ENCODE data around the gene DHRS4L2.
"Not testable (repeated sequence)": the region's sequence is repeated elsewhere in the genome, so short reads cannot be mapped to it uniquely, and the experiment has no call there.

DNA sequence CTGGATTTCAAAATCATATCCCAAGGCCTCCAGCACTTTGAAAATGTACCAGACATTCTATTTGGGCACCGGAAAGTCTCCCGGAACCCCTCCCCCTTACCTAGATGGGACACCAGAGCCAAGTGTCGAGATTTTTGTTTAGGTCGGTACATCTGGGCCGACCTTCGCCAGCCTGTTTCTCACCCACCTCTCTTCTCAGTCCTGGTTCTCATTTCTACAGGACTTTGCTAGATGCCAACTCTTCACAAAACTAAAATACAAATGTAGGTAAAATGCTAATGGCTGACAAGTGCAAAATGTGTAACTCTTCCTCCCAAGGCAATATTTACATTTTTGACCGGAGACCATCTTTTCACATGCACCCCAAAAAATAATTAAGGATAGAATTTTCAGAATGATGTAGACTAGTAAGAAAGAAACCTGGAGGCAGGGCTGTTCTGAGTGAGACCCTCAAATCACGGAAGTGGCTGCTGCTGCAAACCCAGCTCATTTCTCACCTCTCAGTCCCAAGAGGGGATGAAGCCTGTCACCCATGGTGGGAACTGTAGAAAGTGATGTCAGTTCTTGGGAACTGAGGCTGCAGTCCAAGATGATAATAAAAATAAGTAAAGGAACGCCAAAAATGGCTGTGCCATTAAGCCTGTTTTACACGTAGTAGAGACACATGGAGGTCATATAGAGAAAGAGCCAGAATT, 48.4 kb downstream of the DHRS4L2 start:
- TF ChIP-seq POLR2A (IDR thresholded peaks at IDR 0.05; ENCODE audit: extremely low read depth, insufficient read length) = not testable (repeated sequence)
- TF ChIP-seq, protein P1, sequence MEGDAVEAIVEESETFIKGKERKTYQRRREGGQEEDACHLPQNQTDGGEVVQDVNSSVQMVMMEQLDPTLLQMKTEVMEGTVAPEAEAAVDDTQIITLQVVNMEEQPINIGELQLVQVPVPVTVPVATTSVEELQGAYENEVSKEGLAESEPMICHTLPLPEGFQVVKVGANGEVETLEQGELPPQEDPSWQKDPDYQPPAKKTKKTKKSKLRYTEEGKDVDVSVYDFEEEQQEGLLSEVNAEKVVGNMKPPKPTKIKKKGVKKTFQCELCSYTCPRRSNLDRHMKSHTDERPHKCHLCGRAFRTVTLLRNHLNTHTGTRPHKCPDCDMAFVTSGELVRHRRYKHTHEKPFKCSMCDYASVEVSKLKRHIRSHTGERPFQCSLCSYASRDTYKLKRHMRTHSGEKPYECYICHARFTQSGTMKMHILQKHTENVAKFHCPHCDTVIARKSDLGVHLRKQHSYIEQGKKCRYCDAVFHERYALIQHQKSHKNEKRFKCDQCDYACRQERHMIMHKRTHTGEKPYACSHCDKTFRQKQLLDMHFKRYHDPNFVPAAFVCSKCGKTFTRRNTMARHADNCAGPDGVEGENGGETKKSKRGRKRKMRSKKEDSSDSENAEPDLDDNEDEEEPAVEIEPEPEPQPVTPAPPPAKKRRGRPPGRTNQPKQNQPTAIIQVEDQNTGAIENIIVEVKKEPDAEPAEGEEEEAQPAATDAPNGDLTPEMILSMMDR (IDR thresholded peaks at IDR 0.05; ENCODE audit: low read depth, low read length) = not testable (repeated sequence)
- TF ChIP-seq, protein P2, sequence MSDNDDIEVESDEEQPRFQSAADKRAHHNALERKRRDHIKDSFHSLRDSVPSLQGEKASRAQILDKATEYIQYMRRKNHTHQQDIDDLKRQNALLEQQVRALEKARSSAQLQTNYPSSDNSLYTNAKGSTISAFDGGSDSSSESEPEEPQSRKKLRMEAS (IDR thresholded peaks at IDR 0.05; ENCODE audit: low read depth, low read length) = not testable (repeated sequence)

All from NB4 (cell line).